Left hindlimb (tissue), 1 donor: ENCODE data around the gene ZFP36L2.

Source experiments
- DNase-seq: peaks from one replicate; pipeline ENCODE4 v3.0.0-alpha.2; 2018

ZFP36L2 gene, protein sequence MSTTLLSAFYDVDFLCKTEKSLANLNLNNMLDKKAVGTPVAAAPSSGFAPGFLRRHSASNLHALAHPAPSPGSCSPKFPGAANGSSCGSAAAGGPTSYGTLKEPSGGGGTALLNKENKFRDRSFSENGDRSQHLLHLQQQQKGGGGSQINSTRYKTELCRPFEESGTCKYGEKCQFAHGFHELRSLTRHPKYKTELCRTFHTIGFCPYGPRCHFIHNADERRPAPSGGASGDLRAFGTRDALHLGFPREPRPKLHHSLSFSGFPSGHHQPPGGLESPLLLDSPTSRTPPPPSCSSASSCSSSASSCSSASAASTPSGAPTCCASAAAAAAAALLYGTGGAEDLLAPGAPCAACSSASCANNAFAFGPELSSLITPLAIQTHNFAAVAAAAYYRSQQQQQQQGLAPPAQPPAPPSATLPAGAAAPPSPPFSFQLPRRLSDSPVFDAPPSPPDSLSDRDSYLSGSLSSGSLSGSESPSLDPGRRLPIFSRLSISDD

GRCh38 chr2:43226558-43226954 lies at the start of gene ZFP36L2:
Gene ZFP36L2, minus strand, starts transcription at chr2:43226606. Its CDS starts 291 bp downstream, at chr2:43226315.
- peak; percentile 98 for DNase-seq

DNA sequence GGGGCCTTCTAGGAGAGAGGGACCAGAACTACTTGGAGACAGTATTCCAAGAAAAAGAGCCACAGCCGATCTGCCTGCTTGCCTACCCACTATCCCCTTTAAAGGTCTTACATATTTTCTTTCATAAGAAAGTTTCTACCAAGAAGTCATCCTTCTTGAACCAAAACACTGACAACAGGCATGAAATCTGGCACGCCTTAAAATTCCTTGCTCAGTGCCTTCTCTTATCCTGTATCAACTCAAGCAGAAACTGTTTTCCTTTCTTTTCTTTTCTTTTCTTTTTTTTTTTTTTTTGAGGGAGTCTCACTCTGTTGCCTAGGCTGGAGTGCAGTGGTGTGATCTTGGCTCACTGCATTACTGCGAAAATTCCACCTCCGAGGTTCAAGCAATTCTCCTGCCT lies 48.3 kb upstream of the ZFP36L2 start:
- no peak for DNase-seq

DNA sequence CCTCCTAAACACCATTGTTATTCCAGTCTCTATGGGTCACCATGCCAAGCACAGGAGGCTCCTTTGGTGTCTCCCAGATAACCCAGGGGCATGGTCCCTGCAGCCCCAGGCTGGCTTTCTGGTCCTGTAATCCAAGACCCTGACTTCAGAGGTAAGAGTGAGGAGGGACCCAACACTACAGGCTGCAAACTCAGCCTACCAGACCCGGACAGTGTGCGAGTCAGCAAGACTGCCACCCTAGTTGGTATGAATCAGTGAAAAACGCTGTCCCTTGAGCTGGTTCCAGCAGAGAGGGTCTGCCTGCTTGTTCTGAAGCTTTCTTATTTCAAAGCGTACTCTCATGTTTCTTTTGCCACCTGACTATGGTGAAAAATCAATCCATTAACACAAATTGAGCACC lies 47.6 kb upstream of the ZFP36L2 start:
- no peak for DNase-seq

DNA sequence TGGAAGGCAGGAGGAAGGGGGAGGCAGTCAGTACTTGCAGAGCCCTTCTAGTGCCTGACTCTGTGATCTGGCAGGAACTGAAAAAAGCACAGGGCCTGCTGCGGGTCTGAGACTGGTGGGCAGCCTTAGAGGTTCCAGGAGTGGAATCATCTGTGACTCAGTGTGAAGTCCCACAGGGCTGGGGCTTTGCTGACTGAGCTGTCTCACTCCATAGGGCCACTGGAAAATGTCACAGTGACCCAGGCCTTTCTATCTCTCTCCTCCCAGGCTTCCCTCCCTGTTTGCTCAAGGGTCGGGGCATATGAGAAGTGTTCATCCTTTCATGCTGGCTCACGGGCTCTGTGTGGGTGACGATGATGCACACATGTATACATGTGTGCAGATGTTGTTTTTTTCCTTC lies 47.1 kb upstream of the ZFP36L2 start:
- no peak for DNase-seq

DNA sequence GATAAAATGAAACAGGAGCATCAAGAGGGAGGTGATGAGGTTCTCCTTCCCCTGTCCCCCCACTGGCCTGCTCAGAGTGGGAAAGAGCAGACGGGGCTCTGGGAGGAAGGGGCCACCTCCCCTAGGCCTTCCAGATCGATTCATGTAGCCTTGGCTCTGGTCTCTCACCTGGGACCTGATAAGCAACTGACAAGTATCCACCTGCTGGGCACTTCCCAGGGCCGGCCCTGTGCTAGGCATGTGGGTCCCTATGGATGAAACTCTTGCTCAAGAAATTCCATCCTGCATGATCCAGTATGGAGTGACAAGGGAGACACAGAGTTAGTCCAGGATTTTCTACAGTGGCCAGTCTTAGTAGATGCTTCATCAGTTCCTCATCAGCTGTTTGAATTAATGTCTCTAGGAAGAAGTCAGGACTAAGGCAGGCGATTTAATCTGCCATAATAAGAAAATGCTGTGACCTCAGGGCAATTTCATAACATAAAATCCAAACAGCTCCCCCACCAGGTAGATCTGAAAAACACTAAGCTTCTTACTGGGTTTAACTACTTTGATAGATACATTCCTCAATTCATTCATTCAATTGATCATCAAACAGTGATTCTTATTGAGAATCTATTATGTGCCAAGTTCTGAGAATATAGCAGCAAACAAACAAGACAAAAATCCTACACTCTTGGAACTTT lies 44.7 kb upstream of the ZFP36L2 start:
- no peak for DNase-seq

GRCh38 chr2:43270461-43270860 lies 44.1 kb upstream of the ZFP36L2 start:
- DNase-seq: no peak

DNA sequence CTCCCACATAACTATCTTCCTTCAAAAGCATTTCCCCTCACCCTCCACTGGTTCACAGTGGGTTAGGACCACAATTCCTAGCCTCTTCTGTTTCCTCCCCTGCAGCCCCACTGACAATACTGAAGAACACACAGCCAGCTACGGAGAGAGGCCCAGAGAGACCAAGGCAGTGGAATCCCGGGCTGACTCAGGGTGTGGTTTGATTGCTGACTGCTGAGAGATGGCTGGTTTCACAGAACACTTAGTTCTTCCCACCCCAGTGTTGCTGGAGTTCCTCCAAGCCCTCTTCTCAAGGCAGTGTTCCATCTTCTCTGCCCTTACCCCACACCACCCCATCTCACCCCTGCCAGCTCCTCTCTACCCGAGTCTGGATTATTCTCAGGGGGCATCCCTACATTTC lies 43.3 kb upstream of the ZFP36L2 start:
- peak; percentile 64 for DNase-seq

DNA sequence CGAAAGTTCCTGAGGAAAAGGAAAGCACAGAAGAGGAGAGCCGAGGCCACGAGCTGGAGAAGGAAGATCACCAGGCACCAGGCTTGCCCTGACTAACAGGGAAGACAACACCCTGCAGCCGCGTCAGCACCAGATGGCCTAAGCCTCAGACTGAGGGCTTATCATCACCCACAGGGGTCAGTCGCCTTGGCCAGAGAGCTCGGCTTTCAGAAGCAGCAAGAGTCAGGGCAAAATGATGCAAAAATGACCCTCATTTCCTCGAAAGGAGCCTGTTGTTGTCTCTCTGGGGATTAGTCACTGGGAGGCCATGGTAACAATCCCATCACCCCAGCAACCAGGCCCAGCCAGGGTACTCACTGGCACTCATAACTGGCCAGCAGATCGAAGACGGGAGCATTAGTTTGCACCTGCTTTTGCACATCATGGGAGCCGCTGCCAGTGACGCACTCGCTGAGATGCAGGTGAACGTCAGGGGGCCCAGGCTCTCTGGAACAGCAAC lies 42.7 kb upstream of the ZFP36L2 start:
- DNase-seq: no peak

DNA sequence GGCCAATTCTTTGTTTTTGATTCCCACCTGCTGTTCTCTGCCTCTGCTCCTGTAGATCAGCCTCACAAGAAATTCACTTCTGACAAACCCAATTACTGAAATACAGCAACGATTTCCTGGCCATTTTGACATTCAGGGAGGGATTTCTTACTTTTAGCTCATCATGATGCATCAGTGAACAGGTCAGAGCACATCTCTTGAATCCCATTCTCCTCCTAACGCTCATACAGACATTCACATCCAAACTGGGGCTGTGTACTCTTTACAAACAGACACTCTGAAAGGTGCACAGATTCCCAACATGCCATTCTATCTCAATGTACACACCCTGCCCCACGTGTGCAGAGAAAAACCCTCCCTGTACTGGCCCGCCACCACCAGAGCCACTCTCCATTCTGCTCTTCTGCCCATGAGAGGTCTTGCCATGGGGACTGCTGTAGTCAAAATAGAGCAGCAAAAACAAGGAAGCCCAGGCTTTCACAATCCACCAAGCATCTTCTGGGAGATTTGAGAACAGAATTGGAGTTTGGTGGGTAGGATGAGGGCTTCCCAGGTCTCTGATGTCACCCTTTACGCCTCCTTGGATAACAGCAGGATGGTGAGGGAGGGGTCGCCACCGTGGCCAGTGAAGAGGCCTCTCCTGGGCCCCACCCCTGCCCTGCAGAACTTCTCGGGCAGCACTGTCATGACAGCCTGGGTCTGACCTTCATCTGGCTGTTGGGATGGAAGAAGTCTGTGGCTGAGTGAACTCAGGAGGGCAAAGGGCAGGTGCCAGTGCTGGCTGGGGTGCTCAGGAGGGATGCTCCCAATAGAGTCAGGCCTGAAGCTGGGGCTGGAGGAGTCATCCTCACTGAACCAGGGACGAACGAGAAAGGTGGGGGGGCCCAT lies 41.9 kb upstream of the ZFP36L2 start:
- DNase-seq: no peak

GRCh38 chr2:43267381-43267780 lies 41.0 kb upstream of the ZFP36L2 start:
- no peak for DNase-seq

DNA sequence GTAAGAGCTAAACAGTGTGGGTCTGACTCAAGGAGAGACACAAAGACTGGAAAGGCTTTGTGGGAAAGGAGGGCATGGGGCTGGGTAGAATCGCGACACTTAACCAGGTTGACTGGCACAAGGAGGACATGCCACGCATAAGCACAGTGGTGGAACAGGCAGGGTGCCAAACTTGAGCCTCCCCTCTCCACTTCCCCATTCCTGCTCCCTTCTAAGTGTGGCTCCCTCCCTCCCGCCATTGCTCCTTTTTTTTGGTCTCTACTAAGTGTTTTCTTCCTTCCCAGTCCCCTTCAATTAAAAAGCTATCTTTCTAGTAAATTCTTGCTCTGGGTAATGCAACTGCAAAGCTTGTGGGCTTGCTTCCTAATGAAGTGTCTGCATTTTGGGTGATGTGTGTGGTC lies 40.3 kb upstream of the ZFP36L2 start:
- no peak for DNase-seq

DNA sequence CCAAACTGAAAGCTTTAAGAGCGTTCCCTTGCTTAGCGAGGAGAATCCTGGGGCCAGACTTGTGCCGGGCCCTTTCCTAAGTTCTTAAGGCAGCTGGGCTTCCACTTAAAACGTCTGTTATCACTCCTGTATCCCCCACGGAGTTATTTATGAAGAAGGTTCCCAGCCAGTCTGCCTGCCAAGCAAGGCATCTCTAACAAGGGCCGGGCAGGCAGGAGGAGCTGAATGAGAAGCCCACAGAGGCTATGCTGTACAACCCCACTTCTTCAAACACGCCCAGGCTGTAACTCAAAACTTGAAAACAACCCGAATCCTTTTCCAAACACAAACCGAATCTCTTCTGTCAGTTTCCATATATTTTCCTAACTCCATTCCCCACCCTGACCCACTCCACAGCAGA lies 39.0 kb upstream of the ZFP36L2 start:
- DNase-seq: peak; percentile 58

DNA sequence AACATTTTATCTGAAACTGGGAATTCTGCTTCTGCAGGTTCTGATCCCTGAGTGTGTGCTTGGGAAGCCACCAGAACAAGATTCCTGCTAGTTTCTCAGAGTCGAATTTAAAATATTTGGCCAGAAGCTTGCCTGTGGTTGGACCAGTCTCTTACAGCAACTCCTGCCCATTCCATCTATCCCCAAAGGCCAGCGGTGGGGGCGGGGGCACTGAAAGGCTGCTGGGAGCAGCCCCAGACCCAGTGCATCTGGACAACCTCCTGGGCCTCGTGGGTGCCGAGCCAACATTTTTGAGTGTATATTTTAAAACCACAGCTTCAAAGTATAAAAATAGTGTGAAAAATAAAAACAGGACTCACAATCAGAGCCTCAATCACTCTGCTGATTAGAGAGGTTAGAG lies 38.6 kb upstream of the ZFP36L2 start:
- DNase-seq: peak; percentile 60

GRCh38 chr2:43262951-43263350 lies 36.5 kb upstream of the ZFP36L2 start:
- DNase-seq: no peak

DNA sequence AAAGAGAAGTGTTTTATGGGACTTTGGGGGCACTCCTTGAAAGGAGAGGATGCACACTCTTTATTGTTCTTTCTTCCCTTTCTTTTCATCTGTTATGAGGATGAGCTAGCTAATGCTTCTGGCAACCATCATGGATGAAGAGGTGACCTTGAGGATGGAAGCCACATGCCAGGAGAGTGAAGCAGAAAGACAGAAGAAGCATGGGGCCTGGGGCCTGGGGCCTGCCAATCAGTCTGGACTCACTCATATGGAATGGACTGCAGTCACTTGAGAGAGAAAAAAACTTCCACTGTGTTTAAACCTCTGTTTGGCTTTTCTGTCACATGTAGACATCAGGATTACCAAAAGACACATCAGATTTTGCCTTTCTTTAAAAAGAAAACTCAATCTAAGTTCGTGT lies 35.8 kb upstream of the ZFP36L2 start:
- DNase-seq: no peak

- DNase-seq: no peak
Observed at GRCh38 chr2:43259512-43259911, 33.1 kb upstream of the ZFP36L2 start.

DNA sequence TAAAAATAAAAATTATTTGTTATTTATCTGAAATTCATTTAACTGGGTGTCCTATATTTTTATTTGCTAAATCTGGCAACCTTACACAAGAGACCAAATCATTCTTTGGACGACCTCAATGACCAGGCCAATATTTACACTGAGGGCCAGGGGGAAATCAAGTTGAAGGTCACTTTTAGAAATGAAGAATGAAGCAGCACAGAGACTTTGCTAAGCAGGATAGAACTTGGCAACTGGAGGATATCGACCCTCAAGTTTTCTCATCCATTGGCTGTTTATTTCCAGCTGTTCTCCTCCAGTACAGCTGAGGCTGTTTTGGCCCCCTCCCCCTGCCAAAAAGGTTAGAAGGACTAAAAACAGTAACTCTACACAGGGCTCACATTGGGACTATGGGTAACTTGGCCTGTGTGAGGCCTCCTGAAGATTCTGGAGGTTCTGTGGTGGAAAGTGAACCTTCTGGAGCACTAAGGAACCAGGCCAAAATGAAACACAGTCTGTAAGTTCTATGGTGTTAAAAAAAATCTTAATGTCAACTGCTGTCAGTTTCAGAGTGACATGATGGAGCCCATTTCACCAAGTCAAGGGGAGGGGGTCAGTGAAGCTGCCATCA lies 32.2 kb upstream of the ZFP36L2 start:
- DNase-seq: no peak

DNA sequence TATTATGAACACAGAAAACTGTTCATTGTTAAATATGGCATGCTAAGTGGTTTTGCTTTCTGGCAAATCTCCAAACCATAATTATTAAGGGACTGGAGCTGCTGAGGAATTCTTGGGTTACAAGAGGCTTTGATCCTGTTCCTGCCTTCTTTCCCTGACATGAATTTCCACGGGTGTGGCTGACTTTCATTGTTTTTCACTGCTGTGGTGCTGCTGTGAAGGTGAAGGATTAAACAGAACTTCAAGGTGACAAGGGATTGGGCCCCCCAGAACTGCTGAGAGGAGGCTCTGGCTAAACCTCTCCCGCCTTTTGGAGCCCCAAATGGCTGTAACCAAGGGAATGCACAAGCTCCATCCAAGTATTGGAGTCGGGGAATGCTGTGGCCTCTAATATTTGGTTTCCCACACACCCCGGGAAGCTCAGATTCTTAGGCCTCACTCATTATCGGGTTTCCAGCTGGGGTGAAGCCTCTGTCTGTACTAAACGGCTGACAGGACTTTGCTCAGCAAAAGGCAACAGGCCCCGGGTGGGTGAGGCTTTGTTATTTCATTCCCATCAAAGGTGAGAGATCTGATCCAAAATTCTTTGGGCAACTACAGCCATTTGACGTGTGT lies 29.0 kb upstream of the ZFP36L2 start:
- peak; percentile 54 for DNase-seq

DNA sequence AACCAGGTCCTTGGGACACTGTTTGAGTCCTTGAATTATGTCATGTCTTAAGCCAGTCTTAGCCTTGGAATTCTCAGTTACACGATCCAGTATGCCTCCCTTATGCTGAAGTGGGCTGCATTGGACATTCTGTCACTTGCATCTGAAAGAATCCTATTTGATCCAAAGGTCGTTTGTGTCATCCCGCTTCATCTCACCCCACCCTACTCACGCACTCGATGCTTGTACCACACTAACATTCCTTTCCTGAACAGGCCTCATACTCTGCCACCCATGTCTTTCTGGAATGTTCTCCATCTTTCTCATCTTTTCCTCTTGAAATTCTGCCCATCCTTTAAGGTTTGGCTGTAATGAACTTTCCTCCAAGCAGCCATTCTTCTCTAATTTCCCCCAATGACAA lies 27.9 kb upstream of the ZFP36L2 start:
- DNase-seq: no peak

DNA sequence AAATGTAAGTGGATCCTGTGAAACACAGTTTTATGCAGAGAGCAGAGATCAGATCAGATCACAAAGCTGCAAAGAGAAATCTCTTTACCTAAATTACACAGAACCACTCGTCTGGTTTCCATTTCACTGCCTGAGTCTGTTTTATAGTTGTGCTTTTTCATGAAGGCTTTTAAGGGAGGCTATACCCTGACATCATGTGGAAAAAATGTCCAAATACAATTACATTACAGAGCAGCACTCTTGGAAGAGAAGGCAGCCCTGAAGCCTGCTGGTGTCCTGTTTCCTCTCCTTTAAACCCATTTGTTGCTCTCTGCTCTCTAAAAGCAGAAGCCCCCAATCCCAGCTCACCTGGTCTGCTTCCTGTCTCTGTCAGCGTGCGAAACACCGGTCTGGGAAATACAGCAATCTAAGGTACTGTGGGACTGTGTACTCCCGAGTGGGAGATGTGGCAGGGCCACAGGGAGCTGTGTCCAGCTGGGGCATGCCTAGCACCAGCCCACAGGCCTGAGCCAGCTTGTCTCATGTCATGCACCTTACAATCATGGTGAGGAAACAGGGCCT lies 24.8 kb upstream of the ZFP36L2 start:
- DNase-seq: peak; percentile 79

DNA sequence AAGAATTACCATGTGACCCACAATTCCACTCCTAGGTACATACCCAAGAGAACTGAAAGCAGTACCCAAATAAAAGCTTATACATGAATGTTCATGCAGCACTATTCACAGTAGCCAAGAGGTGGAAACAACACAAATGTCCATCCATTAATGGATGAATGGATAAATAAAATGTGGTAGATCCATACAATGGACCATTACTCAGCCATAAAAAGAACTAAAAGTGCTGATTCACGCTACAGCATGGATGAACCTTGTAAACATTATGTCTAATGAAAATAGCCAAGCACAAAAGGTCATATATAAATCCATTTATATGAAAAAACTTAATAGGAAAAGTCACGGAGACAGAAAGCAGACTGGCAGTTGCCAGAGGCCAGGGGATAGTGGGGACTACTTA lies 23.6 kb upstream of the ZFP36L2 start:
- no peak for DNase-seq

DNA sequence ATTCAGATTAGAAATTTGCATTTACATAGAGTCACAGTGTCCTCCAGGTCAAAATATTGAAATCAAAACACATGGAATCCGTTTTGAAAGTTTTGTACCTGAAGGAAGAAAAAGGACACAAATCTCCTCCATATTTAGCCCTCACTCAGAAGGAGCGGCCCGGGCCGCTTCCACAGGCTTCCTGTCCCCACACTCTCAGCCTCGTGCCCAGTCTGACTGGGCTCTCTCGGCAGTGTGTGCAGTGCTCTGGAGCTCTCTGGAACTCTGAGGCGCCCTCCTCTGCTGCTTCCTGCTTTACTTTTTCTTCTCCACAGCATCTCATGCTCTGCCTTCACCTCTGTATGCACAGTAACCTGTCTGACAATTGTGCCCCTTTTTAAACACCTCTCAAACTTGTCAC lies 22.2 kb upstream of the ZFP36L2 start:
- no peak for DNase-seq
